Activated T-cell treated with anti-CD3 and anti-CD28 coated beads, Interleukin-2, amount 50 U/mL, for 48 hours (primary cell): Measurements from ENCODE around the gene HDAC6.
A peak's percentile ranks its signal among the peaks of the same experiment; 100 is the strongest.
"Not testable (repeated sequence)": the region's sequence is repeated elsewhere in the genome, so short reads cannot be mapped to it uniquely, and the experiment has no call there.

Experiments used
- DNase-seq, 2 experiments: peaks; one replicate each; pipeline ENCODE4 v3.0.0-alpha.2; 2020

Gene HDAC6

DNA sequence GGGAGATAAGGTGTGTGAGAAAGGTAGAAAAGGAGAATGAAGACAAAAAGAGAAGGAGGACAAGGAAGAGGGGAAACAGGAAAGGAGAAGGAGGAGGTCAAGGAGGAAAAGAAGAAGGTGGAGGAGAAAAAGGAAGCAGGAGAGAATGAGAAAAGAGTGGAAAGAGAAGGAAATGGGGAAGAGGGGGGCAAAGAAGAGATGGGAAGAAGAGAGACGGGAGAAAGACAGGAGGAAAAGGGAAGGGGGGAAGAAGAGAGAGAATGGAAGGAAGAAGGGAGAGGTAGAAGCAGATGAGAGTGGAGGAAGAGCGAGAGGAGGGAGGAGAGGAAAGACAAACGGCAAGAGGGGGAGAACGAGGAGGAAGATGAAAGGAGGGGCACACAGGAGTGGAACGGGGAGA, 11.4 kb upstream of the HDAC6 start:
- no peak for DNase-seq

DNA sequence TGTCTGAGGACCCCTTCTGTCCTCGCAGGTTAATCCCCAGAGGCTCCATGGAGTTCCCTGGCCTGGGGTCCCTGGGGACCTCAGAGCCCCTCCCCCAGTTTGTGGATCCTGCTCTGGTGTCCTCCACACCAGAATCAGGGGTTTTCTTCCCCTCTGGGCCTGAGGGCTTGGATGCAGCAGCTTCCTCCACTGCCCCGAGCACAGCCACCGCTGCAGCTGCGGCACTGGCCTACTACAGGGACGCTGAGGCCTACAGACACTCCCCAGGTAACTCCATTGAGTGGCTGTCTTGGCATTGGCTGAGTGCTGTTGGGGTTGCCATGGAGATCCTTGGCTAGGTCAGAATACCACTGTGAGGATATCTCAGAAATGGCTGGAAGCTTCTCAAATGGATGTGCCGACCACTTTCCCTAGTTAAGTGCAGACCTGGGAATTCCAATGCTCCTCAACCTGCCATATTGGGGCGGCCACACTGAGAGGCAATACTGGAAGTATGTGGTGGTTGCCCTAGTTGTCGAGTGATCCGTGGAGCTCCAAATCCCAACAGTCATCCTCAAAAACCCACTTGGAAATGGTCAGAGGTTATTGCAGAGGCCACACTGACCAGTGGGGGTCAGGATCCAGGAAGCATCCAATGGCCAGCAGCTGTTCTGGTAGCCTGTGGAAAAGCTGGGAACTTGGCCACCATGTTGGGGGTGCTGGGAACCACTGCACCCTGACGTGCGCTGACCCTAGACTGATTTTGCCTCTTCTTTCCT, 10.6 kb upstream of the HDAC6 start:
- DNase-seq: no peak

DNA sequence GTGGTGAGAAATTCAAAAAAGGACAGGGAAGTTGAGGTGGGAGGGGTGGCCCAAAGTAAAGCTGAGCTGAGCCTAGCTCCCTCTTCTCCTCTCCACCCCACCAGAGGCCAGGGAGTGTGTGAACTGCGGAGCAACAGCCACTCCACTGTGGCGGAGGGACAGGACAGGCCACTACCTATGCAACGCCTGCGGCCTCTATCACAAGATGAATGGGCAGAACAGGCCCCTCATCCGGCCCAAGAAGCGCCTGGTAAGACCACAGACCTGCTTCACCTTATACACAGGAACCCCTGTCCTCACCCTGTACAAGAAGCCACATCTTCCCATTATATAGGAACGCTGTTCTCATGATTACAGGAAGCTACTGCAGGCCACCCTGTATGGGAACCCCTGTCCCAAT, 9.6 kb upstream of the HDAC6 start:
- no peak for DNase-seq

DNA sequence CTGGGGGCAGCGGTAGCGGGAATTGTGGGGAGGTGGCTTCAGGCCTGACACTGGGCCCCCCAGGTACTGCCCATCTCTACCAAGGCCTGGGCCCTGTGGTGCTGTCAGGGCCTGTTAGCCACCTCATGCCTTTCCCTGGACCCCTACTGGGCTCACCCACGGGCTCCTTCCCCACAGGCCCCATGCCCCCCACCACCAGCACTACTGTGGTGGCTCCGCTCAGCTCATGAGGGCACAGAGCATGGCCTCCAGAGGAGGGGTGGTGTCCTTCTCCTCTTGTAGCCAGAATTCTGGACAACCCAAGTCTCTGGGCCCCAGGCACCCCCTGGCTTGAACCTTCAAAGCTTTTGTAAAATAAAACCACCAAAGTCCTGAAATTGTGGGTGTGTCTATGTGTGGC, 7.9 kb upstream of the HDAC6 start:
- DNase-seq: no peak

DNA sequence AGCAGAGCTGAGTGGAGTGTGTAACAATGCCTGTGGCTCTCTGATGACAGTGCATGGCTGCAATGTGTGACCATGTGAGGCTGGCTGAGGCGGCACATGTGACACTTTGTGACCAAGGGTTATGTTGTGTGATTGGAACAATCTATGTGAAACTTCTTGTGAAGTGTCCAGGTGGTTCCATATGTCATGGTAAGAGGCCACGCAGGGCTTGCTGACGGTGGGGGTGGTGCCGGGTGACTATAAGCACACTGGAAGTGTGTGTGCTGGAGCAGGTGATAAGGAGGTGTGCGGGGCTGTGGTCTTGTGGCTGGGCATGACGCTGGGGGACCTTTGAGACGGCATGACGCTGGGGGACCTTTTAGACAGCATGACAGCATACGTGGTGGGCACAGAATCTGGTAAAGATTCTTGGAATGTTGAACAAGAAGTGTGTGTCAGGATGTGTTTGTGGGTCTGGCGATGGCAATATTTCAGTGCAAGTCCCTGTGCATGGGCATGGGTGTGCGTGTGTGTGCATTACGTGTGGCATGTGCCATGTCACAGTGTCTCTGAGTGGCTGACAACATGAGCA, 7.4 kb upstream of the HDAC6 start:
- DNase-seq: no peak

DNA sequence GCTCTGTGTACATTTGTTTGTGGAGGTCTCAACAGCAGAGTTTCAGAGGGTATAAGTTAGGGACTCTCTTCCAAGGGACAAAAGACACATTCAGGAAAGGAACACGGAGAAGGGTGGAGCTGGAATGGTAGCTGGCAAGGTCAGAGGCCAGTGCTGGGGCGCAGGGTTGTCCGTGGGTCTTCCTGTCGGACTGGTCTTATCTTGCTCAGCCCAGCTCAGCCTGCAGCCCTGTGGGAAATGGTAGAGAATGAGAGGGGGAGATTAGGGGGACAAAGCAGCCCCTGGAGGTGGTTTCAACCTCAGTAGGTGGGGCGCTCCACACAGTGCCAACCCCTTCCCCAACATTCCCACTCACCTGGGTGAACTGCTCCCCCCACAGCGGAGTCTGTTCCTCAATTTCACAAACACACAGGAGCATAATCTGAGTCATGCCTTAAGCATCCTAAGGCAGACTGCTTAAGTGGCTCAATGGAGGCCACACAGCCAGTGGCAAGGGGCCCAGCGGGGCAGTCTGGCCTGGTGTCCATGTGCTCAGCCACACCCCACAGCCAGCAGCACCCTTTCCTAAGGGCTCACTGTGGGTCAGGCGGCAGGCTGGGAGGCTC, 6.9 kb upstream of the HDAC6 start:
- no peak for DNase-seq

DNA sequence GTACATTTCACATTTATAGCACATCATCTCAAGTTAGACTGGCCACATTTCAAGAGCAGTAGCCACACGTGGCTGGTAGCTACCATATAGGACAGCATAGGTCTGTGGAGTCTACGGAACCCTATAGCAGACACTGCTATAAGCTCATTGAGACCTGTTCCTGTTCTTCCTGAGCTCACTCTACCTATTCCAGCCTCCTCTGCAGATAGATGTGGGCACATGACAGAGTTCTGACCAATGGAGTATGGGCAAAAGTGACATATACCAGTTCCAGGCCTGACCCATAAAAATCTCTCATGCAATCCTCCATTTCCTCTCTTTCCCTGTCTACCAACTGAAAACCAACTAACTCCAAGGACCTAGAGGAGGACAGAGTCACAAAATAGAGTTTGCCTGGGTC, 3.5 kb upstream of the HDAC6 start:
- no peak for DNase-seq

DNA sequence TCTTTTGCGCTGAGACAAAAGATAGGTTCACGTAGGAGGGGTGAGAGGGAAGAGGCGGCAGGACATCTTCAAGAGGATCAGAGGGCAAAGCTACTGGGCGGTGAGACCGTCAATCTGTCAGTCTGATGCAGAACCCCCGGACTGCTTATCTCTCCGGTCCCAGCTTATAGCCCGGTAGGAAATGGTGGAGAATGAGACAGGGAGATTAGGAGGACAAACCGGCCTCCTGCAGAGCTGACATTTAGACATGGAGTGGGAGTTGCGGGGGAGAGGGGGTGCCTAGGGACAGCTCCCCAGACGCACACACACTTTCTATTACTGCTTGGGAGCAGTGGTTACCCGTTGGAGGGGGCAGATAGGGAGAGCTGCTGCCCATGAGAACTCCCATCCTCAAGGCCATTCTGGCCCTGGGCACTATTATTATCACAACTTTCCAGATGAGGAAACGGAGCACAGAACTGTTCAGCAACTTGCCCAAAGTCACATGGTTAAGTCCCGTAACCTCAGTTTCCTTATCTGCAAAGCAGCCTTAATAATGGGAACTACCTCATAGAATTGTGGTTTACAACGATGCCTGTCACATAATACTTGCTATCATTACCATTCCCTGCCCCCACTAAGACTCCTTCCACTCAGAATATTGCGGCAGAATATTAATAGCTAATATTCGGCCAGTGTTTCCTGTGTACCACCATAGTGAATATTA, 1.1 kb upstream of the HDAC6 start:
- DNase-seq: no peak

DNA sequence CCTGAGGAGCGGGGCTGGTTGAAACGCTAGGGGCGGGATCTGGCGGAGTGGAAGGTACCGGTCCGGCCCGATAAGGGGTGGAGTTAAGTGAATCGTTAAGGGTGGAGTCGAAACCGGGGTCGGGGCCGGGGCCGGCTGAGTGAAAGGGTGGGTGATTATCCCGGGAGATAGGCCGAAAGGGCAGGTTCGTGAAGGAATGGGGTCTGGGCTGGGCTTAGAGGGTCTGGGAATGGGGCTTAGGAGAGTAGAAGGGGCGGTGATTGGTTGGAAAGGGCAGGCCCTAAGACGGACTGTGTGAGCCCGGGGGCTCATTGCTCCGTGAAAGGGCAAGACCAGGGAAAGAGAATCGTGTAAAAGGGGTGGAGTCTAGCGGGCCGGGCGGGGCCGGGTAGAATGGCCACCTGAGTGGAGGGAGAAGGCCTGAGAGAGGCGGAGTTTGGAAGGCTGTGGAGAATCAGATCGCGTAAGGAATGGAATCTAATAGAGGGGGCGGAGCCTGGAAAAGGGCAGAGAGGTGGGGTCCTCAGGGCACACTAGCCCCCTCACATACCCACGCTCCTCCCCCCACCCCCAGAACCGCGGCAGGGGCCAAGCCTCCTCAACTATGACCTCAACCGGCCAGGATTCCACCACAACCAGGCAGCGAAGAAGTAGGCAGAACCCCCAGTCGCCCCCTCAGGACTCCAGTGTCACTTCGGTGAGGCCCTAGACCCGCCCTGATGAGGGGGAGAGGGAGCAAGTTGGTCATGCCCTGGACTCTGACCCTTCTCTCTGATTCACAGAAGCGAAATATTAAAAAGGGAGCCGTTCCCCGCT, 430 bp downstream of the HDAC6 start:
- peak; percentile 85 for DNase-seq

DNA sequence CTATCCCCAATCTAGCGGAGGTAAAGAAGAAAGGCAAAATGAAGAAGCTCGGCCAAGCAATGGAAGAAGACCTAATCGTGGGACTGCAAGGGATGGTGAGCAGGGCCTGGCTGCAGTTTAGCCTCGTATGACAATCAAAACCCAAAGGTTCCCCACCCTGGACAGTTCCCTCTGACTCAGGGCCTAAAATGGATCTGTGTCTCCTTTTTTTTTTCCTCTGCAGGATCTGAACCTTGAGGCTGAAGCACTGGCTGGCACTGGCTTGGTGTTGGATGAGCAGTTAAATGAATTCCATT, 986 bp downstream of the HDAC6 start:
- DNase-seq: no peak

DNA sequence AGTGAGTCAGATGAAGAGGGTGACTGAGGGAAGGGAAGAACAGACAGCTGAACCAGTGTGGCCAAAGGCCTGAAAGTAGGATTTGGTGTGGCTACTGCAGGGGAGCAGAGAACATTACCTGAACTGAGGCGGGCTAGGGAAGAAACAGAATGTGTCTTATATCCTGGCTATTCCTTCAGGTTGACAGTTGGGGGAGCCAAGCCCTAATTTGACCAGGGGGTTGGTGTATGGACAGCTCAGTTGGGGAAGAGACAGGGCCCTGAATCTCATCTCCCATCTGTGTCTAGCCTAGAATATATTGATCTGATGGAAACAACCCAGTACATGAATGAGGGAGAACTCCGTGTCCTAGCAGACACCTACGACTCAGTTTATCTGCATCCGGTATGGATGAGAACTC, 4.2 kb downstream of the HDAC6 start:
- no peak for DNase-seq

DNA sequence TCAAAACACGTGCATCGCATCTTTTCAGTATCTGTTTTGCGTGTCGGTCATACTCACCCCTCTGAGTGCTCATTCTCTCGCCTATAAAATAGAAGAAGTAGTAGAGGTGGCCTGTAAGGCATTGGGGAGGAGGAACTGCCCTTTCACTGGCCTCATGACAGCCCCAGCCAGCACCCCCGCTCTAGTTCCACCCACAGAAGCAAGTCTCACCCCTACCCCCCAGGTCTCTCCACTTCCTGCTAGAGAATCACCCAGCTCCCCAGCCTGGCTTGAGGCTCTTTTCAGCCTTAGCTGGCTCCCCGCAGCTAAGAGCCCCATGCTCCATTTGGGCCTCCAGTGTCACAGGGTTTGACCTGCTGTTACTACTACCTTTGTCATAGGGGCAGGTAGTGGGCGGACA, 11.8 kb downstream of the HDAC6 start:
- no peak for DNase-seq

DNA sequence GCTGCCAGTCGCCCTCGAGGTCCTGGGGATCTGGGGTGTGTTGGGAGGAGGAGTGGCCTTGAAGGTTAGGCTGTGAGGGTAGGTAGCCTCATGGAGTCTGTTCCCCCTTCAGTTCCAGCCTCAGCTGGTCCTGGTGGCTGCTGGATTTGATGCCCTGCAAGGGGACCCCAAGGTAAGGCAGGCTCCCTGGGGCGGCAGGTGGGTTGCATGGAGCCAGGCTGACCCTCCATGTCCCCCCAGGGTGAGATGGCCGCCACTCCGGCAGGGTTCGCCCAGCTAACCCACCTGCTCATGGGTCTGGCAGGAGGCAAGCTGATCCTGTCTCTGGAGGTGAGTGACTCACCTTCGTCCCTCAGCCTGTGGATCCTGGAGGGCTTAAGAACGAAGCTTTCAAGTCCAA, 12.9 kb downstream of the HDAC6 start:
- DNase-seq: no peak

DNA sequence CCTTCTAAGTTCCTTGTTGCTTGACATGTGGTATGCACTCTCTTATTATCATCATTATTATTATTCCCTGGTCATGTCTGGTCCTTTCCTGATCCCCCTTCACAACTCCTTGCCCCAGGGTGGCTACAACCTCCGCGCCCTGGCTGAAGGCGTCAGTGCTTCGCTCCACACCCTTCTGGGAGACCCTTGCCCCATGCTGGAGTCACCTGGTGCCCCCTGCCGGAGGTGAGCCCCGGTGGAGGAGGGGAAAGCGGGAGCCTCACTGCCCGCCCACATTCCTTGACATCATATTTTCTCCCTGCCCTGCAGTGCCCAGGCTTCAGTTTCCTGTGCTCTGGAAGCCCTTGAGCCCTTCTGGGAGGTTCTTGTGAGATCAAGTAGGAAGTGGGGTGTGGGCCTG, 13.4 kb downstream of the HDAC6 start:
- DNase-seq: no peak

DNA sequence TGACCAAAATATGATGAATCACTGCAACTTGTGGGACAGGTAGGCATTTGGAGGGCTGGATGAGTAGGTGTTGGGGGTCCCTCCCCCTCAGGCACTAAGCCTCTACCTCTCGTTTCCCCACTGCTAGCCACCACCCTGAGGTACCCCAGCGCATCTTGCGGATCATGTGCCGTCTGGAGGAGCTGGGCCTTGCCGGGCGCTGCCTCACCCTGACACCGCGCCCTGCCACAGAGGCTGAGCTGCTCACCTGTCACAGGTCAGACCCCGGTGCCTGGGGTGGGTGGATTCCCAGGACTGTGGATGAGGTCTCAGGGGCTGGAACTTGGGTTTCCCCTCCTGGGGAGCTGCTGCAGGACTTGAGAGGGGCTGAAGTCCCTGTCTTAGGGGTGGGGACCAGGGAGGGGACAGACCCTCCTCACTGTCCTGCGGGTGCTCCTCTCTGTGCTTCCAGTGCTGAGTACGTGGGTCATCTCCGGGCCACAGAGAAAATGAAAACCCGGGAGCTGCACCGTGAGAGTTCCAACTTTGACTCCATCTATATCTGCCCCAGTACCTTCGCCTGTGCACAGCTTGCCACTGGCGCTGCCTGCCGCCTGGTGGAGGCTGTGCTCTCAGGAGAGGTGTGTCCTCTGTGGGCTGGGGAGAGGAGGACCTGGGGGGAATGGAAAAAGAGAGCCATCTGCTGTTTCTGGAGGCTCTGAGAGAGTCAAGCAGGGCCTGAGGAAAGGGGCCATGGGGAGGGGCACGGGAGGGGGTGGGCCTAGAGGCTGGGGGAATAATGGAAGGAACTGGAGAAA, 14.3 kb downstream of the HDAC6 start:
- no peak for DNase-seq

DNA sequence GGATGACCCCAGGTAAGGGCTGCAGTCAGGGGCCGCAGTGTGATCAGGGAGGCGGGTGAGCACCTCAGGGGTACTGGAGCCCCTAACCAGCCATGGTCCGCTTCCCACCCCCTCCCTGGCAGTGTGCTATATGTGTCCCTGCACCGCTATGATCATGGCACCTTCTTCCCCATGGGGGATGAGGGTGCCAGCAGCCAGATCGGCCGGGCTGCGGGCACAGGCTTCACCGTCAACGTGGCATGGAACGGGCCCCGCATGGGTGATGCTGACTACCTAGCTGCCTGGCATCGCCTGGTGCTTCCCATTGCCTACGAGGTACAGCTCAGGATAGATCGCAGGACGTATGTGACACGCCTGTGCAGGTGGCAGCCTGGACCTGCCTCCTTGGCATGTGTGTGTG, 16.2 kb downstream of the HDAC6 start:
- no peak for DNase-seq

DNA sequence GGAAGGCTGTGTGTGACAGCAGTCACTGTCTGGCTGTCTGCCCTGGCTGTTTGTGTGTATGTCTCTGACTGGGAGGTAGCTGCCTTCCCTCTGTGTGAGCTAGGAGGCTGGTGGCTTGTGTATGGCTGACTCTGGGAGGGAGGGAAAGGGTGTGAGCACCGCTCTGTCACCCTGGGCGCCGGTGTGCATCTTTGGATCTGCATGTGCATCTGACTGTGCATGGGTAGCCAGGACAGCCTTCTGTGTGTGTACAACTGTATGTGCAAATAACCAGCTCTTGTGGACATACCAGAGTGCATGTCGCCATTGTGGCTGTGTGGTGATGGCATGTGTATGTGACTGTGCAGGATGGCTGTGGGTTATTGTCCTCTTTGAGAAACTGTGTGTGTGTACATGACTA, 17.0 kb downstream of the HDAC6 start:
- no peak for DNase-seq

DNA sequence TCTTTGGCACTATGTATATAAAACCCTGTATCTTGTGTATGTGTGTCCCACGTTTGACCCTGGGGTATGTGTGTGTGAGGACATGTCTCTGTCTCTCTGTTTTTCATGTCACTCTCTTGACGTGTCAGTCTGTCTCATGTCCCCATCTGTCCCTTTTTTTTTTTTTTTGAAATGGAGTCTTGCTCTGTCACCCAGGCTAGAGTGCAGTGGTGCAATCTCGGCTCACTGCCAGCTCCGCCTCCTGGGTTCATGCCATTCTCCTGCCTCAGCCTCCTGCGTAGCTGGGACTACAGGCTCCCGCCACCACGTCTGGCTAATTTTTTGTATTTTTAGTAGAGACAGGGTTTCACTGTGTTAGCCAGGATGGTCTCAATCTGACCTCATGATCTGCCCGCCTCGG, 17.5 kb downstream of the HDAC6 start:
- DNase-seq: not testable (repeated sequence)

DNA sequence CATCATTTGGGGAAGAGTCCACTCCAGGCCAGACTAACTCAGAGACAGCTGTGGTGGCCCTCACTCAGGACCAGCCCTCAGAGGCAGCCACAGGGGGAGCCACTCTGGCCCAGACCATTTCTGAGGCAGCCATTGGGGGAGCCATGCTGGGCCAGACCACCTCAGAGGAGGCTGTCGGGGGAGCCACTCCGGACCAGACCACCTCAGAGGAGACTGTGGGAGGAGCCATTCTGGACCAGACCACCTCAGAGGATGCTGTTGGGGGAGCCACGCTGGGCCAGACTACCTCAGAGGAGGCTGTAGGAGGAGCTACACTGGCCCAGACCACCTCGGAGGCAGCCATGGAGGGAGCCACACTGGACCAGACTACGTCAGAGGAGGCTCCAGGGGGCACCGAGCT, 21.2 kb downstream of the HDAC6 start:
- DNase-seq: no peak

DNA sequence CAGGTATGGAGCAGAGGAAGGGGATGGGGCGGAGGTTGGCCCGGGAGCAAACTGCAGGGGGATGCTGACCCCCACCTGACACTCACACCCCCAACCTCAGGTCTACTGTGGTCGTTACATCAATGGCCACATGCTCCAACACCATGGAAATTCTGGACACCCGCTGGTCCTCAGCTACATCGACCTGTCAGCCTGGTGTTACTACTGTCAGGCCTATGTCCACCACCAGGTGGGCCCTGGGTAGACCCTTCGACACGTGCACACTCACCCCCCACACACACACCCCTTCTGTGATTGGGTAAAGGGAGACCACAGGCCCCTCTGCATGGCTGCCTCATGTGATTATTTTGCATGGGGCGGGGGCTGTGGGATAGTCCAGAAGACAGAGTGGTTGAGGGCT, 22.2 kb downstream of the HDAC6 start:
- DNase-seq: no peak

DNA sequence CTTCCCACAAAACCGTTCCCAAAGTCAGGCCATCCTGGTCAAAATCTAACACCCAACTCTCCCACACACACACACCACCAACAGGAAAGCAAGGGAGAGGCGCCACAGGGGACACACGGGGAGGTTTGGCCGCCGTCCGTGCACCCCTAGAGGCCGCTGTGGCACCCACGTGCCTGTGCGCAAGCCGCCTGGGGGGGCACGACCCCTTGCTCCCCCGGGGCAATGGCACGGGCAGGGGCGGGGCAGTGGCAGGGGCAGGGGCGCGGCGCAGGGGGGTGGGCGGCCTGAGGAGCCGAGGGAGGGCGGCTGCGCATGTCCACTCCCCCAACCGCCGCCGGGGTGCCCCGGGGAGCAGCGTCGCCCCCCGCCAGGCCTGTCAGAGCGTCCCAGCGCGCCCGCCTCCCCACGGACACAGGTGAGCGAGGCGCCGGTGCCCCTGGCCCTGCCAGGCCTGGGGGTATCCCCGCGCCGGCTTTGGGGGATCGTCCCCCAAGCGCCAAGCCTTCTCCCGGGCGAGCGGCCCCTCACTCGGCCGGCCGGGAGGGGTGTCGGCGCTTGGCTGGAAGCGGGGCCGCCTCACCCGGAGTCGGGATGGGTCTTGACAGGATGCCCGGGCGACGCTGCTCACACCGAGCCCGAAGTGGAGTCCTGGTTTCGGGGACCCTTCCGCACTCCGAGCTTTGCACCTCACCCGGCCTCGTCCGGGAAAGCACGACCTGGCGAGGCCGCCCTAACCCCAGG, 24.4 kb downstream of the HDAC6 start, which contains the start of gene ERAS:
ERAS (plus strand) TSS at position 379 of the 741 bp plus-strand sequence. CDS start 2,611 bp downstream, outside the sequence.
- no peak for DNase-seq
